ENCODE data around the gene TRMU. TPM values are rescaled to one million over a fixed set of nuclear protein-coding genes. Genes with fewer than 3 reads are reported as not detected.

The TRMU gene
- total RNA-seq, 6 donors from 2014 or later = 30.7 to 77.5 (median 35.8) TPM

DNA sequence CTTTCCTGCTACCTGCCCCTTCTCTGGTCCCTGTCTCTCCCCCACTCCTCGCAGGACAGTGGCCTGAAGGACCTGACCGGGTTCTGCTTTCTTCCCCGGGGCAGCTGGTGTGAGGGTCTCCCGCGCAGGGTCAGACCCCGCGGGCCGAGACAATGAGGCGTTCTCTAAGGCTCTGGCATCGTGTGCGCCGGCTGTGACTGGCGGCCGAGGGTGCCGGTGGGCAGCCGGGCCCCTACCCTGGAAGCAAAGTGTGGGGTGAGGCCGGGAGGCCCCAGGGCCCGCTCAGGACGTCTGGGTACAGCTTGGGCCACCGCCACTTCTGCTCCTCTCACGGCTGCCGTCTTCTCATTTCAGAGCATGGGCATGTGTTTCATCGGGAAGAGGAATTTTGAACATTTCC lies 16.3 kb downstream of the TRMU start:
- H3K9me3 ChIP-seq = no peaks in the 10 kb centered on the region
- H3K27me3 ChIP-seq = no peaks in the 10 kb centered on the region
- no peak for ATAC-seq (ENCODE audit: low FRiP score in 2 of 2)
- peaks cover 32 to 100% (median 91%) of the 10 kb centered on the region in 4 donors for H3K36me3 ChIP-seq
- 91 to 94% methylated on average over 7 to 23 of the region's 23 CpGs for WGBS, 2 donors
- peak in 1 of 2 donors; percentile 66 for DNase-seq
- peaks cover 0 to 15% (median 0%) of the 10 kb centered on the region in 4 donors for H3K4me1 ChIP-seq
- H3K4me3 ChIP-seq = no peak overlapping the region
- peak overlapping the region in 1 of 4 donors; percentile 17 for H3K27ac ChIP-seq
- TF ChIP-seq POLR2A (IDR thresholded peaks at IDR 0.05) (no peak), POLR2AphosphoS5 (IDR thresholded peaks at IDR 0.05) (no peak), EP300 (IDR thresholded peaks at IDR 0.05) (no peak), CTCF (IDR thresholded peaks at IDR 0.05) (no peak)

GRCh38 chr22:46352276-46352675 lies 16.8 kb downstream of the TRMU start:
- no peak for ATAC-seq (ENCODE audit: low FRiP score in 2 of 2)
- Histone ChIP-seq H3K36me3 (peaks cover 32 to 100% (median 91%) of the 10 kb centered on the region in 4 donors), H3K4me3 (no peak overlapping the region), H3K27ac (peak overlapping the region in 1 of 4 donors; percentile 30), H3K27me3 (no peaks in the 10 kb centered on the region), H3K4me1 (peaks cover 0 to 11% (median 0%) of the 10 kb centered on the region in 4 donors), H3K9me3 (no peaks in the 10 kb centered on the region)
- TF ChIP-seq POLR2AphosphoS5 (IDR thresholded peaks at IDR 0.05) (no peak), CTCF (IDR thresholded peaks at IDR 0.05) (no peak), POLR2A (IDR thresholded peaks at IDR 0.05) (no peak), EP300 (IDR thresholded peaks at IDR 0.05) (no peak)
- peak in 1 of 2 donors; percentile 59 for DNase-seq
- WGBS, 2 donors = 93 to 94% methylated on average over 10 of the region's 10 CpGs

DNA sequence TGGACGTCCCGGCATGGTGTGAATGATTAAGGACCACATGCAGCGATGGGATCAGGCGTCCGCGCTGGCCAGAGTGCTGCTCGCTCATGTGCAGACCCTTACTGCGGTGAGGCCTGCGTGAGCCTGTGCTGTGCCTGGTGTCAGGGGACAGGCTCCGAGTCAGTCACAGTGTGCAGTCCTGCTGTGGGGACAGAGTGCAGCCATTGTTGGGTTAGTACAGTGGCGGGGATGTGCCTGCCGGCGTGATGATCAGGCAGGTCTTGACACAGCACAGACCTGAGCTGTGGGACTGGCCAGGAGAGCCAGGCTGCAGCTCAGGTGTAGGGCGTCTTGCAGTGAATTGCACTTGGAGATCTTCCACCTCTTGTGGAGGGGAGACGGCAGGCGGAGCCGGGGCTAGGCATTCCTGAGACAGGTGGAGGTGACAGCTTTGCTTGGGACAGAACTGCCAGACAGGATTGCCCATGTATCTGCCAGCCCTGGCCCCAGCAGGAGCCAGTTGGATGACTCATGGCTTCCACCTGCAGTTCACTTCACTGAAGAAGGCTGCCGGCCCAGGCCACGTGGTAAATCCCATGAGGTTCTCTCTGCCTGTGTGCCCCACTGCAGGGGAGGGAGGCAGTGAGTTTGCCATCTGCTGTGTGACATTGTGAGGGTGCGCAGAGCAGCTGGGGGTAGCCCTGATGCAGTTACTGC lies 17.3 kb downstream of the TRMU start:
- H3K27me3 ChIP-seq = no peaks in the 10 kb centered on the region
- H3K4me1 ChIP-seq = peaks cover 0 to 11% (median 0%) of the 10 kb centered on the region in 4 donors
- WGBS, 2 donors = 88% methylated on average over 18 to 19 of the region's 20 CpGs
- peak in 1 of 2 donors; percentile 62 for ATAC-seq (ENCODE audit: low FRiP score in 2 of 2)
- TF ChIP-seq POLR2AphosphoS5 (IDR thresholded peaks at IDR 0.05) (no peak), EP300 (IDR thresholded peaks at IDR 0.05) (no peak), POLR2A (IDR thresholded peaks at IDR 0.05) (no peak), CTCF (IDR thresholded peaks at IDR 0.05) (no peak)
- peak overlapping the region in 1 of 4 donors; percentile 30 for H3K27ac ChIP-seq
- H3K36me3 ChIP-seq = peaks cover 31 to 100% (median 89%) of the 10 kb centered on the region in 4 donors
- peak; percentile 66 to 83 for DNase-seq
- no peaks in the 10 kb centered on the region for H3K9me3 ChIP-seq
- no peak overlapping the region for H3K4me3 ChIP-seq

DNA sequence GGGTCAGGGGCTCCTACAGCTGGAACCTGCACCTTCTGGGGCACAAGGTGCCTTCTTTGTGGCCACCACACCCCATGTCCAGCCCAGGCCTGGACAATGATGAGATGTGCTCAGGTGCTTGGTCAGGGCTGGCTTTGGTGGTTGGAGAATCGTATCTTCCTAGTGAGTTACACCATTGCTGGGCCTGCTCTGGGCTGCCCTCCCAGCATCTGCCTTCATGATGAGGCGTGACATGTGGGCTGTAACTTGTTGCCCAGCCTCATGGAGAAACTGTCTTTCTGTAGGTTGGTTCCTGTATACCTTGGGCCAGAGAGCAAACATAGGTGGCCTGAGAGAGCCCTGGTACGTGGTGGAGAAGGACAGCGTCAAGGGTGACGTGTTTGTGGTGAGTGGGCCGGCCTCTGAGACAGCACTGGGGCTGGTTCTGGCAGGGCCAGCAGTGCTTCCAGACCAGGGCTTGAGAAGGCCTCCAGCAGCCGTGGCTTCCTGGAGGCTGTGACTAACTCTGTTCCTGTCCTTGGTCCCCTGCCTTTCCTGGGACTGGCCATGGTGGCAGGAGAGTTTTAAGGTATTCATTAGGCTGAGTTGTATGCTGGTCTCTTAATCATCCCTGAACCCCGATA lies 18.1 kb downstream of the TRMU start:
- peaks cover 0 to 11% (median 0%) of the 10 kb centered on the region in 4 donors for H3K4me1 ChIP-seq
- H3K27ac ChIP-seq = no peak overlapping the region
- WGBS, 2 donors = 81 to 96% methylated on average over 5 to 8 of the region's 8 CpGs
- H3K36me3 ChIP-seq = peaks cover 24 to 98% (median 85%) of the 10 kb centered on the region in 4 donors
- no peak overlapping the region for H3K4me3 ChIP-seq
- TF ChIP-seq POLR2AphosphoS5 (IDR thresholded peaks at IDR 0.05) = no peak
- no peak for TF ChIP-seq CTCF (IDR thresholded peaks at IDR 0.05)
- TF ChIP-seq POLR2A (IDR thresholded peaks at IDR 0.05) = no peak
- no peak for TF ChIP-seq EP300 (IDR thresholded peaks at IDR 0.05)
- no peaks in the 10 kb centered on the region for H3K27me3 ChIP-seq
- ATAC-seq (ENCODE audit: low FRiP score in 2 of 2) = no peak
- no peaks in the 10 kb centered on the region for H3K9me3 ChIP-seq
- DNase-seq = no peak
